ENCODE results near the gene OTUB1. TPM values are rescaled to one million over a fixed set of nuclear protein-coding genes. Genes with fewer than 3 reads are reported as not detected.

The OTUB1 gene
- total and polyA plus RNA-seq, 2 of the 13 experiments (the other 11 are each of a cell fraction or from before 2014, with no cell fraction given) = 58.8 to 130 TPM

GRCh38 chr11:64036087-64037026, 50.1 kb downstream of the OTUB1 start:
- WGBS (ENCODE audit: low lambda C conversion rate) = 10% methylated on average over 16 of the region's 85 CpGs
- TF ChIP-seq ZNF720 (CRISPR knock-in tag; IDR thresholded peaks at IDR 0.05) (no peak), ZNF275 (CRISPR knock-in tag; IDR thresholded peaks at IDR 0.05; ENCODE audit: borderline replicate concordance) (no peak), AKAP8 (CRISPR knock-in tag; IDR thresholded peaks at IDR 0.05) (peak; percentile 56; the same call in 1 of the 2 replicates), ZNF550 (CRISPR knock-in tag; IDR thresholded peaks at IDR 0.05; ENCODE audit: borderline replicate concordance) (no peak)
- TF ChIP-seq, protein P1, sequence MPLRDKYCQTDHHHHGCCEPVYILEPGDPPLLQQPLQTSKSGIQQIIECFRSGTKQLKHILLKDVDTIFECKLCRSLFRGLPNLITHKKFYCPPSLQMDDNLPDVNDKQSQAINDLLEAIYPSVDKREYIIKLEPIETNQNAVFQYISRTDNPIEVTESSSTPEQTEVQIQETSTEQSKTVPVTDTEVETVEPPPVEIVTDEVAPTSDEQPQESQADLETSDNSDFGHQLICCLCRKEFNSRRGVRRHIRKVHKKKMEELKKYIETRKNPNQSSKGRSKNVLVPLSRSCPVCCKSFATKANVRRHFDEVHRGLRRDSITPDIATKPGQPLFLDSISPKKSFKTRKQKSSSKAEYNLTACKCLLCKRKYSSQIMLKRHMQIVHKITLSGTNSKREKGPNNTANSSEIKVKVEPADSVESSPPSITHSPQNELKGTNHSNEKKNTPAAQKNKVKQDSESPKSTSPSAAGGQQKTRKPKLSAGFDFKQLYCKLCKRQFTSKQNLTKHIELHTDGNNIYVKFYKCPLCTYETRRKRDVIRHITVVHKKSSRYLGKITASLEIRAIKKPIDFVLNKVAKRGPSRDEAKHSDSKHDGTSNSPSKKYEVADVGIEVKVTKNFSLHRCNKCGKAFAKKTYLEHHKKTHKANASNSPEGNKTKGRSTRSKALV (CRISPR knock-in tag; IDR thresholded peaks at IDR 0.05) = peak; percentile 86
- Histone ChIP-seq H3K79me2 (ENCODE audit: insufficient read depth, low read length) (no peaks in the 10 kb centered on the region), H3K27me3 (ENCODE audit: control insufficient read depth in 1 of 2, insufficient read depth in 2 of 2, low read length in 2 of 2) (peaks cover 4 to 31% of the 10 kb centered on the region in 2 experiments; a peak in 3 of 5 replicates), H2AFZ (ENCODE audit: low read length) (no peak overlapping the region), H3K4me3 (replicated peaks in 1 of 3; ENCODE audit: insufficient read depth in 1 of 3, low read depth in 2 of 3, low read length in 3 of 3) (peak overlapping the region; percentile 25 to 42 (median 37); a peak in 5 of 6 replicates), H3K4me1 (ENCODE audit: insufficient read depth, low read length) (peaks cover 14% of the 10 kb centered on the region; the same call in 1 of the 2 replicates), H3K27ac (ENCODE audit: extremely low read length, insufficient read depth, low read length) (no peak overlapping the region), H3K4me2 (ENCODE audit: low read depth, low read length) (peak overlapping the region; percentile 39), H3K9me3 (ENCODE audit: low read length) (no peaks in the 10 kb centered on the region), H3K36me3 (replicated peaks in 1 of 2; ENCODE audit: control insufficient read depth in 1 of 2, insufficient read depth in 2 of 2, low read length in 2 of 2) (no peaks in the 10 kb centered on the region), H3K9ac (ENCODE audit: insufficient read depth, low read depth, low read length) (no peak overlapping the region), H4K20me1 (ENCODE audit: insufficient read depth, low read length) (peaks cover 33% of the 10 kb centered on the region; the same call in 1 of the 2 replicates)
- intact Hi-C loops (cut with micrococcal nuclease; ENCODE audit: unreplicated experiment) (no loop called here), in situ Hi-C loops (cut with HindIII; ENCODE audit: extremely low pct_ligation_motif_present, low pct_unique_long_range_greater_than_20kb) (no loop called here)
- FAIRE-seq (no peak), ATAC-seq (peak; percentile 15), DNase-seq (ENCODE audit: low spot score) (no peak)
- BruUV-seq (replicated peaks) = no TSS peak
- POLR2A ChIA-PET = no interaction called here
- CTCF ChIA-PET (ENCODE audit: low intra/inter-chr PET ratio, low total read pairs) = no interaction called here
